Activated naive CD4-positive, alpha-beta T cell treated with anti-CD3 and anti-CD28 coated beads for 36 hours (primary cell): ENCODE data around the gene NRF1. TPM values are rescaled to one million over a fixed set of nuclear protein-coding genes. Genes with fewer than 3 reads are reported as not detected.

Experiments
- CTCF ChIA-PET: fragments of 350-600 bp; sonication (Branson Sonifier 250); formaldehyde crosslinking; loops from one replicate; lab custom pipeline; 2021; ENCODE audit warnings: antibody characterized with exemption; lab: Charles Lee
- DNase-seq: peaks from one replicate; pipeline ENCODE4 v3.0.0-alpha.2; 2020
- H3K27ac Mint-ChIP-seq: one replicate; pipeline ENCODE4 v1.8.0; 2021; ENCODE audit warnings: mild to moderate bottlenecking, mixed read lengths
- H3K27me3 Mint-ChIP-seq: one replicate; pipeline ENCODE4 v1.8.0; 2021; ENCODE audit warnings: low read depth, mixed read lengths
- H3K36me3 Mint-ChIP-seq: one replicate; pipeline ENCODE4 v1.8.0; 2021; ENCODE audit warnings: low read depth, mixed read lengths
- H3K4me1 Mint-ChIP-seq: one replicate; pipeline ENCODE4 v1.8.0; 2021; ENCODE audit warnings: low read depth, mixed read lengths
- H3K4me3 Mint-ChIP-seq: one replicate; pipeline ENCODE4 v1.8.0; 2021; ENCODE audit warnings: mild to moderate bottlenecking, moderate library complexity, mixed read lengths
- H3K9me3 Mint-ChIP-seq: one replicate; pipeline ENCODE4 v1.8.0; 2021; ENCODE audit warnings: mixed read lengths
- intact Hi-C: fragments of 100-400 bp; cut with micrococcal nuclease; formaldehyde crosslinking; loops from one replicate; pipeline ENCODE4 v1.15.1; 2023
- total RNA-seq, 2 experiments: library from RNA; stranded (reverse); gene quantifications; one replicate each; pipeline ENCODE4 v1.2.3, GENCODE V29; 2021

Gene NRF1
- total RNA-seq, 2 experiments from 2014 or later, result 18.5 to 21.5 TPM

DNA sequence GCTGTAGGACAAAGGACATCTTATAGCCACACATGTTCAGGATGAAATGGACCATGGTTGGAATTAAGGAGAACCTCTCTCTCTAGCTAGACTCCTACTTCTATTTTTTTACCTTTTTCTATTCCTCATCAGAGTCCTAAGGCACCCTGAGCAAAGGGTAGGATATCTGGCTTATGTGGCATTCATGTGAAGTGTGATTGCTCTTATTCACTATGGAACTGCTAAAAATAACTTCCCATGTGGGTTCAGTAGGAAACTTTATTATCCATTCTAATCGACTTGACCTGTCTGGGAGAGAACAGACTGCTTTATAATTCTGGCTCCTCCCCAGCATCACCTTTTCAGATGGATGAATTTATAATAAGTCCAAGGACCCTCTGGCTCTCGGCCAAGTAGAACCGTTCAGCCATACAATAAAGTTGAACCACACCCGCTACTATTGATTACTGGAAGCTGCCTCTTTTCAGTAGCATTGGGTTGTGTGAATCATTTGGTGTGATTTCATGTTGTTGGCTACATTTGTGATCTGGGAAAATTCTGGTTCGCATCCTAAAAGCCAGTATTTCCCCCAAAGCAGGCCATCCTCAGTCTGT lies 117.5 kb downstream of the NRF1 start:
- intact Hi-C loops, result no loop called here
- H3K36me3 Mint-ChIP-seq, result peaks cover 16% of the 10 kb centered on the region
- CTCF ChIA-PET, result no interaction called here

DNA sequence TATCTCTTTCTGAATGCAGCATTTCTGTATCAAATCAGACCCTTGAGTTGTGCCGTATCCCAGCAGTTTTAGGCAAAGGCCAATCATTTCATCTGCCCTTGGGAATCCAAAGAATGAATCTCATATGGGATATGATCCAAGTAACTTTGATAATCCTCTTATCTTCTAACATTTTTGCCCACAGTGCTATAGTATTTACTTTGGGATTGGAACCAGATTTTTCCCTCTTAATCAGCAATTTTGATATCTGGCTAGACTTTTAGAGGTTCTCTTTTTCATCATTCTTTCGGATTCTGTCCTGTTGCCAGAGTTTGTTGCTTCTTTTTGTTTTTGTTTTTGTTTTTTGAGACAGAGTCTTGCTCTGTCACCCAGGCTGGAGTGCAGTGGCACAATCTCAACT lies 118.0 kb downstream of the NRF1 start:
- Mint-ChIP-seq H3K4me1 (no peaks in the 10 kb centered on the region), H3K27me3 (no peaks in the 10 kb centered on the region)
- CTCF ChIA-PET, result no interaction called here

More for the DNA sequence above, 117.5 kb downstream of the NRF1 start:
- H3K4me3 Mint-ChIP-seq, result no peak overlapping the region
- H3K4me1 Mint-ChIP-seq, result no peaks in the 10 kb centered on the region
- no peak overlapping the region for H3K27ac Mint-ChIP-seq
- DNase-seq, result no peak
- H3K27me3 Mint-ChIP-seq, result no peaks in the 10 kb centered on the region
- H3K9me3 Mint-ChIP-seq, result no peaks in the 10 kb centered on the region

DNA sequence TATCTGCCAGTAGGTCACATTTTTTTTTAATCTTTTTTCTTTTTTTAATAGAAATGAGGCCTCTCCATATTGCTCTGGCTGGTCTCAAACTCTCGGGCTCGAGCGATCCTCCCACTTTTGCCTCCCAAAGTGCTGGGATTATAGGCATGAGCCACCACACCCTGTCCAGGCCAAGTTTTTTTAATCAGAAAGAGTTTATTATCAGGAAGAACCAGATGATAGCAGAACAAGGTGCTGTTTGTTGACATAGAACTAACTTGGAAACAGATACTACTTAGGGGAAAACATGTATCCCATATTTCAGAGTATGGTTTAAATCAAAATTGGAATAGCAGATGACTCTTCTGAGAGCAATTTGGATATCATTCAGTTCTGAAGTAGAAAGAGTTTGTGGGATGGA lies 118.6 kb downstream of the NRF1 start:
- Mint-ChIP-seq H3K36me3 (peaks cover 7% of the 10 kb centered on the region), H3K4me3 (no peak overlapping the region), H3K9me3 (no peaks in the 10 kb centered on the region), H3K27me3 (no peaks in the 10 kb centered on the region), H3K4me1 (no peaks in the 10 kb centered on the region), H3K27ac (no peak overlapping the region)
- DNase-seq, result no peak
- intact Hi-C loops, result no loop called here
- CTCF ChIA-PET, result no interaction called here

More for the DNA sequence above, 118.0 kb downstream of the NRF1 start:
- DNase-seq, result no peak
- peaks cover 11% of the 10 kb centered on the region for H3K36me3 Mint-ChIP-seq
- H3K27ac Mint-ChIP-seq, result no peak overlapping the region
- H3K9me3 Mint-ChIP-seq, result no peaks in the 10 kb centered on the region
- no peak overlapping the region for H3K4me3 Mint-ChIP-seq
- intact Hi-C loops, result no loop called here

DNA sequence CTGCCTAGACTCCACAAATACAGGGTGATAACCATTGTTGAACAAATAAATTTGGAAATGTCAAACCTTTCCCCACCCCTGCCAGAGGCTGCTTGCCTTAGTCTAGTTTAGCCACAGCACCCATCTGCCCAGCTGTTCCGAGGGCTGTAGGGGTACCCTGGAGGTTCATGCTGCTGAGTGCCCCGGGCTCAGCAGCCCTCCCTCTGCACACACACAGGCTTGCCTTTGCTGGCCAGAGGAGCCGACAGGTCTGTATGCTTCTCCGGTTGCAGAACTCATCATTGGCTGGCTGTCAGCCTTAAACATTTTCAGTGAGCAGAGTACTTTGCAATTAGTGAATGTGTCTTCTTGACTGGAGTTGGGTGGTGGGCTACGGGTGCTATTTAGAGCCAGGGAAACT lies 122.9 kb downstream of the NRF1 start:
- CTCF ChIA-PET, result interaction anchor here (0.6 kb wide), 1 partner anchor 121 kb away, joined by 3 read pairs; no protein-coding TSS in a partner anchor

DNA sequence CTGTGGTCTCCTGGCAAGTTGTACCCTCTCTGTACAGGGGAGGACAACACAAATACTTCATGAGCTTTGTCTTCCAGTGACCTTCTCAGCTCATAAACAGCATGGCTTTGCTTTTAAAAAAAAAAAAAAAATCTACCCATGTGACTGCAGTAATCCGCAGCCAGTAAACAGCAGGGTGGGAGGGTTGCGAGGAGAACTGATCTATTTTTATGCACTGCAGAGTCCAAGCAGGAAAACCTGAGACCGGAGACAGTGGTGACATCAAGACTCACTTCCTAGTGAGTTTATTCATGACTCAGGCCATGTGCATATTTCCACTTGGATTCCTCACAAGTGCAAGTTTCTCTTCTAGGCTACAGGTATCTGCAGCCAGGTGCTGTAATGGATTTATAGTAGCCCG lies 127.9 kb downstream of the NRF1 start:
- H3K36me3 Mint-ChIP-seq, result peaks cover 3% of the 10 kb centered on the region
- CTCF ChIA-PET, result no interaction called here
- DNase-seq, result no peak
- no peaks in the 10 kb centered on the region for H3K9me3 Mint-ChIP-seq
- H3K27me3 Mint-ChIP-seq, result no peaks in the 10 kb centered on the region
- H3K4me1 Mint-ChIP-seq, result peaks cover 2% of the 10 kb centered on the region
- no peak overlapping the region for H3K27ac Mint-ChIP-seq
- H3K4me3 Mint-ChIP-seq, result no peak overlapping the region
- intact Hi-C loops, result no loop called here

More for the DNA sequence above, 122.9 kb downstream of the NRF1 start:
- Mint-ChIP-seq H3K4me3 (no peak overlapping the region), H3K36me3 (peaks cover 3% of the 10 kb centered on the region), H3K9me3 (no peaks in the 10 kb centered on the region), H3K4me1 (peaks cover 2% of the 10 kb centered on the region), H3K27me3 (no peaks in the 10 kb centered on the region), H3K27ac (no peak overlapping the region)
- DNase-seq, result no peak
- intact Hi-C loops, result no loop called here

DNA sequence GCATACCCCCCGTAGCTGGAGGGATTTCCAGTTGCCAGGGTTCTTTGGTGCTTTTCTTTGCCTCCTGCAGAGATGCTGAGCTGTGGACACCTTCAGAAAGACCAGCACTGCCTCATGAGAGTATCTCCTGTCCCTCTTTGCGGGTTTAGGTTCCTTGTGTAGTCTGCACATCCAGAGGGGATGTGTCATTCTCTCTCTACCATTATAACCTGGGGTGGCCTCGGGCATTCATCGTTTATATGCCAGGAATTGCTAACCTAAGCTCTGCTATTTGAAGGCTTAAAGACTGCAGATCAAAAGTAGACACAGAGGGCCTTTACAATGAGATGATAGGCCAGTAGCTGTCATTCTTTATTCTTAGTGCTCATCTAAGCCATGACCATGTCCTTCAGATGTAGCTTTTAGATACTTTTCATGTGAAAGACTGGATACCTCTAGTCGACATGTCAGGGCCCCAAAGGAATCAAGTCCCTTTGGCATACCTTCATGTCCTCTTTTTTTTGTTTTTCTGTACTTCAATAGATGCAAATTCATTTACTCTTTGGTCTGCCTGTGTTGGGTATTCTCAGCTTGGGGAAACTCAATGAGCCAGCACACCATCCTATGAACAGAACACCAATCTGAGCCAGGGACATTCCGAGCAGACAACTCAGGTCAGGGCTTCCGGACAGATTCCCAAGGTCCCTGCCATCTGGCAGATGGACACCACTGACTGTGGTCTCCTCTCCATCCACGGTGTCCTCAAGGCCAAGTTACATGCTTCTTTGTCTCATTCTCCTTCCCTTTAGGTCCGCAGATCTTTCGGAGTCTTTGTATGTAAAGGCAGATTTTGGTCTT lies 129.3 kb downstream of the NRF1 start:
- intact Hi-C loops, result no loop called here
- Mint-ChIP-seq H3K27ac (no peak overlapping the region), H3K9me3 (no peaks in the 10 kb centered on the region), H3K4me3 (no peak overlapping the region), H3K4me1 (peaks cover 2% of the 10 kb centered on the region), H3K36me3 (peaks cover 3% of the 10 kb centered on the region), H3K27me3 (no peaks in the 10 kb centered on the region)
- CTCF ChIA-PET, result no interaction called here
- no peak for DNase-seq

DNA sequence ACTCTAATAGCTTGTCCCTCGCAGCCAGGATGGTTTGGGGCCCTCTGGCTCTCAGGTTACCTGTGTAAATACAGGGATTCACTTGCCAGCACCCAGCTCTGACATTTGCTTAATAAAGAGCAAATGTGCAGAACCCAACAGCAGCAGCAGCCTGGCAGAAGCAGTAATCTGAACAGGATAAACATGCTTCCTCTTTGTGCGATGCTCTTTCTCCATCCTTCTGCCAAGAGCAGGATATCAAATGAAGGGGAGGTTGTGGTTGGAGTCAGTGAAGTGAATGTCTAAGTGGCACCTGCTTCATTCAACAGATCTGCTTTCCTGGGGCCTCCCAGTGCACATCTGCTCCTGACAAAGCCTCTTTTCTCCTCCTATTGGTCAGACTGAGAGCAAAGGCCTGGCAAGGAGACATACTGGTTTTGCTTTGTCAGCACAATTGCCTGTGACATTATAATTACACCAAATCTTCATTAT lies 130.3 kb downstream of the NRF1 start:
- H3K4me1 Mint-ChIP-seq, result peaks cover 2% of the 10 kb centered on the region
- CTCF ChIA-PET, result no interaction called here
- H3K4me3 Mint-ChIP-seq, result no peak overlapping the region
- no peaks in the 10 kb centered on the region for H3K9me3 Mint-ChIP-seq
- H3K27ac Mint-ChIP-seq, result no peak overlapping the region
- no peak for DNase-seq
- H3K36me3 Mint-ChIP-seq, result peaks cover 3% of the 10 kb centered on the region
- no peaks in the 10 kb centered on the region for H3K27me3 Mint-ChIP-seq
- intact Hi-C loops, result no loop called here

DNA sequence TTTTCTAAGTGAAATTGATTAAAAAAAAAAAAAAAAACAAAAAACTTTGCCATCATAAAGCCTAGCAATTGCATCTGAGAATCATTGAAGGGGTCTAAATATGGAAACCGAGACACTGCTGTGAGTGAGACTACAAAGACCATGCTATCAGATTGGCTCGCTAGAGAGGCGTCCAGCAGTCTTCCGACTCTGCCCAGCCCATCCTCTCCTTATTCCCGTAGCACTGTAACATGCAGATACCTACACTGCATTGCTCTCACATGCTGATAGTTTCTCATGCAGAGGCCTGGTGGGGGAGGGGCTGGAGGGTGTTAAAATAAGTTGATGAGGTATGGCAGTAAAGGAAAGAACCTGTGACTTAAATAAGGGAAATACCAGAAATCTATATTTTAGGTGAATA lies 130.7 kb downstream of the NRF1 start:
- no peaks in the 10 kb centered on the region for H3K9me3 Mint-ChIP-seq
- H3K4me3 Mint-ChIP-seq, result no peak overlapping the region
- H3K36me3 Mint-ChIP-seq, result peaks cover 3% of the 10 kb centered on the region
- intact Hi-C loops, result no loop called here
- H3K27me3 Mint-ChIP-seq, result no peaks in the 10 kb centered on the region
- DNase-seq, result no peak
- CTCF ChIA-PET, result no interaction called here
- H3K4me1 Mint-ChIP-seq, result peaks cover 2% of the 10 kb centered on the region
- no peak overlapping the region for H3K27ac Mint-ChIP-seq

DNA sequence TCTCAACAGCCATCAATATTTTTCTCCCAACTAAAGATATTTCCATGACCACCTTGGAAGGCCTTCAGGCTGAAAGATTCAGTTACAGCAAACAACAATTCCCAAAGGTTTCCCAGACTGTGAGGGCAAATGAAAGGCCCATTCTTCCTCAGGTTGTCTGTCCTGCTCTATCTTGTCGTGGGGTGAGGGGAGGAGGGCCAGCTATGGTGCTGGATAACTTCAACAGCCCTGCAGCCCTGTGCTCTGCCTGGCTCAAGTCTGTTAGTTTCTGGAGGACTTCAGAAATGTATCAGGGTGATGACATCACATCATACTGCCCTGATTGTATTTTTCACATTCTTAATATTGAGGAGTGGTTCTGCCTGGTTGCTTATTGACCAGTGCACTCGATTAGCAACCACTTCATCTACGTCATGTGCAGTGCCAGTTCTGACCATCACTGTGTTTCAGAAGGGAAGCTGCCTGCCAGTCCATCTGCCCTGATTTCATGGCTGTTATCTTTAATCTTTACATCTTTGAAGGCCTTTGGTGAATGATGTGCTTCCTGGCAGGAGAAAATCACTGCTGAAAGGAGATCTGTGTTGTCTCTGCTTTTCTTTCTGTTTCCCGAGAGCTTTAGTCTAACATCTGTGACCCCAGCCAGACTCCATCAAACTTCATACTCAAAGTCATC lies 135.5 kb downstream of the NRF1 start:
- Mint-ChIP-seq H3K27me3 (no peaks in the 10 kb centered on the region), H3K36me3 (peaks cover 5% of the 10 kb centered on the region), H3K9me3 (no peaks in the 10 kb centered on the region), H3K27ac (no peak overlapping the region), H3K4me3 (no peak overlapping the region), H3K4me1 (no peaks in the 10 kb centered on the region)
- intact Hi-C loops, result no loop called here
- no peak for DNase-seq
- CTCF ChIA-PET, result interaction anchor here (0.7 kb wide), 1 partner anchor 12 kb away, joined by 4 read pairs; no protein-coding TSS in a partner anchor

DNA sequence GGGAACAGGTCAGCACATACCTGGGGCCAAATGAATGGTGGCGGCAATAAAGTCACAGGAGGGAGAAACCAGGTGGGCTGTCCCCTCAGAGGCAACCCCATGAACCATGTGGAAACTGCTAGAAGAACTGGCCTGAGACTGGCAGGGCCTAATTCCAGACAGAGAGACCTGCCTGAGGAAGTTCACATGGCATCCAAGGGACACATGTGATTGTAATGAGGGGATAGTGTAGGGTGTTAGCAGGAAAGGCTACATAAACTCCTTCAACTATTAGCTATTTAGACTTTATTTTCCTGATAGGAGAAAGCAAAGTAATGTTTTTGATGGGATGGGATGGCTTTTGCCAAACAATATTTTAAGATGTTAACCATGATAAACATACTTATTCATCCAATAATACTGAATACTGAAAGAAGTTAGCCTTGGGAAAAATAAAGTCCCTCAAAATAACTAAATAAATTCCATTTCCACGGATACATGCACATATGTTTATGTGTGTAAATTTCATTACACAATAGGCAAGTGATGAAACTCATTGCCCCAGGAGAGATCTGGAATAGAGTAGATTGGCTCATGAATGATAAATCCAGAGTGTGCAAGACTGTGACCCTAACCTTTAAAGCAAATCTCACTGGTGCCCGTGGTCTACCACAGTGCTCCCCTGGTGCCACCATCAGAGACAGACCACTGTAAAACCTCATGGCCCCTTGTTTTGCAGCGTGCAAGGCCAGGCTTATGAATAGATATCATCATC lies 137.0 kb downstream of the NRF1 start:
- no peak for DNase-seq
- Mint-ChIP-seq H3K4me3 (no peak overlapping the region), H3K4me1 (no peaks in the 10 kb centered on the region), H3K9me3 (no peaks in the 10 kb centered on the region), H3K27me3 (no peaks in the 10 kb centered on the region), H3K36me3 (peaks cover 4% of the 10 kb centered on the region), H3K27ac (no peak overlapping the region)
- CTCF ChIA-PET, result no interaction called here
- intact Hi-C loops, result no loop called here

DNA sequence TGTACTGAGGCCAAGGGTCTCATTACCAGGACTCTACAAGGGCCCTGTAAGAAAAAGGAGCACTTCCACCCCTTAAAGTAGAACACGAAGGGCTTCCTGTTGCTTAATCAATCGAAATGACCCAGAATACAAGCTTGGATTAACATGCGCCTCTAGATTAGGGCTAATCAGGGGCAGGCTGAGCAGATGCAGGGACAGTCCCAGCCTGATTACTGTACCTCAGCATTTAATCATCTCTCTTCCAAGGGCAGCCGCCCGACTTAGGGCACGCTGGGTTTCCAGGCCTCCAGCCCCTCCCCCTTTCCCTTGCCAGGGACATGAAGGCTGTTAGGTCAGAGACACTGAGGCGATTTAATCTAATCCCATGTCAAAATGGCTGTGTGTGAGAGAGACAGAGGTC lies 138.6 kb downstream of the NRF1 start:
- H3K9me3 Mint-ChIP-seq, result no peaks in the 10 kb centered on the region
- CTCF ChIA-PET, result no interaction called here

DNA sequence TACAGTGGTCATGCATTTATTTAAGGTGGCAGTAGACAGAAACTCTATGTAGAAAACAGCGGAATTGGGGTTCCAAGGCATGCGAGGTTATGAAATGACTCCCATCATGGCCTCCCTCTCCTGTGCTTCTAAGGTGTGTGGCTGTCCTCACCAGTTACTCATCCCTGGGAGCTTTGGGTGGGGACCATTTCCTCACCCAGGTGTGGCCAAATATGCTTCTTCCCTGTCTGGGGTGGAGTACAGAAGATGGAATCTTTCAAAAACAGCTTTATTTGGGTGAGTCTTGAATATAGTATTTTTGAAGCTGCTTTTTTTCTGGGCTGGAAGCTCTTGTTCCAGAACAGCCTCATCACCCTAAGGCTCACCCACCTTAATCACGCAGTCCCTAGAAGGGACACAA lies 139.0 kb downstream of the NRF1 start:
- peaks cover 6% of the 10 kb centered on the region for H3K36me3 Mint-ChIP-seq
- intact Hi-C loops, result no loop called here
- no peak for DNase-seq
- H3K27me3 Mint-ChIP-seq, result no peaks in the 10 kb centered on the region
- no peaks in the 10 kb centered on the region for H3K4me1 Mint-ChIP-seq
- no peaks in the 10 kb centered on the region for H3K9me3 Mint-ChIP-seq
- H3K4me3 Mint-ChIP-seq, result no peak overlapping the region
- CTCF ChIA-PET, result interaction anchor here (0.6 kb wide), 1 partner anchor 80 kb away, joined by 3 read pairs; no protein-coding TSS in a partner anchor
- no peak overlapping the region for H3K27ac Mint-ChIP-seq

More for the DNA sequence above, 138.6 kb downstream of the NRF1 start:
- intact Hi-C loops, result no loop called here
- H3K4me3 Mint-ChIP-seq, result no peak overlapping the region
- H3K27me3 Mint-ChIP-seq, result no peaks in the 10 kb centered on the region
- peaks cover 6% of the 10 kb centered on the region for H3K36me3 Mint-ChIP-seq
- no peak overlapping the region for H3K27ac Mint-ChIP-seq
- DNase-seq, result no peak
- no peaks in the 10 kb centered on the region for H3K4me1 Mint-ChIP-seq
